ENCODE results near the gene BAD. TPM values are rescaled to one million over a fixed set of nuclear protein-coding genes. Genes with fewer than 3 reads are reported as not detected.

Gene BAD
- total RNA-seq, 4 donors from 2014 or later, result 27.8 to 88.0 (median 76.3) TPM

GRCh38 chr11:64294774-64295173 is 10.3 kb upstream of the BAD start:
- H3K36me3 ChIP-seq, result no peaks in the 10 kb centered on the region
- H3K4me1 ChIP-seq, result peaks cover 0 to 10% of the 10 kb centered on the region in 2 donors
- no peak for TF ChIP-seq CTCF (IDR thresholded peaks at IDR 0.05 in 4 of 5, conservative IDR thresholded peaks at IDR 0.05 in 1 of 5)
- TF ChIP-seq POLR2A (IDR thresholded peaks at IDR 0.05), result no peak
- no peak overlapping the region for H3K27ac ChIP-seq
- no peak for ATAC-seq
- H3K9me3 ChIP-seq, result no peaks in the 10 kb centered on the region
- no peak for DNase-seq
- intact Hi-C loops (cut with DNase I; ENCODE audit: low total_unique reads), result no loop called here
- H3K4me3 ChIP-seq, result no peak overlapping the region
- in situ Hi-C loops (cut with MboI; ENCODE audit: low sequenced_read_pairs in 4 of 4), result loop anchor here in 2 of 4 donors (5.0 kb wide), 1 partner anchor 92 kb away; no protein-coding TSS in a partner anchor
- peaks cover 67 to 84% (median 80%) of the 10 kb centered on the region in 3 donors for H3K27me3 ChIP-seq

- Histone ChIP-seq H3K9me3 (no peaks in the 10 kb centered on the region), H3K27ac (no peak overlapping the region), H3K36me3 (no peaks in the 10 kb centered on the region), H3K4me3 (peak overlapping the region; percentile 30 to 38 (median 35)), H3K4me1 (peaks cover 0 to 6% of the 10 kb centered on the region in 2 donors), H3K27me3 (peaks cover 49 to 63% (median 59%) of the 10 kb centered on the region in 3 donors)
- no peak for ATAC-seq
- no peak for DNase-seq
- TF ChIP-seq POLR2A (IDR thresholded peaks at IDR 0.05) (no peak), CTCF (IDR thresholded peaks at IDR 0.05 in 4 of 5, conservative IDR thresholded peaks at IDR 0.05 in 1 of 5) (no peak)
- in situ Hi-C loops (cut with MboI; ENCODE audit: low sequenced_read_pairs in 4 of 4) (no loop called here), intact Hi-C loops (cut with DNase I; ENCODE audit: low total_unique reads) (no loop called here)
Observed at GRCh38 chr11:64292460-64293254, 8.2 kb upstream of the BAD start.

GRCh38 chr11:64291752-64292459 is 7.4 kb upstream of the BAD start:
- DNase-seq, result no peak
- intact Hi-C loops (cut with DNase I; ENCODE audit: low total_unique reads), result no loop called here
- no peak overlapping the region for H3K27ac ChIP-seq

GRCh38 chr11:64291262-64291751 is 6.8 kb upstream of the BAD start, which contains the start of gene KCNK4:
TSS of gene KCNK4 (plus strand) at chr11:64291302. CDS start at chr11:64293019, 1,717 bp downstream.
- H3K9me3 ChIP-seq, result no peaks in the 10 kb centered on the region
- TF ChIP-seq CTCF (IDR thresholded peaks at IDR 0.05 in 4 of 5, conservative IDR thresholded peaks at IDR 0.05 in 1 of 5) (no peak), POLR2A (IDR thresholded peaks at IDR 0.05) (no peak)
- peaks cover 7 to 13% of the 10 kb centered on the region in 2 donors for H3K4me1 ChIP-seq
- H3K36me3 ChIP-seq, result no peaks in the 10 kb centered on the region
- ATAC-seq, result no peak
- H3K27me3 ChIP-seq, result peaks cover 35 to 50% (median 46%) of the 10 kb centered on the region in 3 donors
- in situ Hi-C loops (cut with MboI; ENCODE audit: low sequenced_read_pairs in 4 of 4) (no loop called here), intact Hi-C loops (cut with DNase I; ENCODE audit: low total_unique reads) (no loop called here)
- no peak within 1 kb of the TSS for H3K27ac ChIP-seq
- H3K4me3 ChIP-seq, result peak within 1 kb of the TSS; percentile 30 to 38 (median 35)
- DNase-seq, result no peak

More at GRCh38 chr11:64291752-64292459, 7.4 kb upstream of the BAD start:
- TF ChIP-seq POLR2A (IDR thresholded peaks at IDR 0.05), result no peak
- no peak for TF ChIP-seq CTCF (IDR thresholded peaks at IDR 0.05 in 4 of 5, conservative IDR thresholded peaks at IDR 0.05 in 1 of 5)
- Histone ChIP-seq H3K4me3 (peak overlapping the region; percentile 30 to 38 (median 35)), H3K27me3 (peaks cover 41 to 55% (median 52%) of the 10 kb centered on the region in 3 donors), H3K36me3 (no peaks in the 10 kb centered on the region), H3K4me1 (peaks cover 1 to 7% of the 10 kb centered on the region in 2 donors), H3K9me3 (no peaks in the 10 kb centered on the region)
- in situ Hi-C loops (cut with MboI; ENCODE audit: low sequenced_read_pairs in 4 of 4), result no loop called here
- ATAC-seq, result no peak
